Measurements from ENCODE around the gene RRM2. TPM values are rescaled to one million over a fixed set of nuclear protein-coding genes. Genes with fewer than 3 reads are reported as not detected.

RRM2 gene
- total RNA-seq, 1 donor from 2014 or later: 506 TPM

GRCh38 chr2:10148268-10148667 is 25.7 kb downstream of the RRM2 start:
- intact Hi-C loops (cut with micrococcal nuclease): no loop called here

GRCh38 chr2:10149635-10150034 is 27.1 kb downstream of the RRM2 start:
- intact Hi-C loops (cut with micrococcal nuclease): no loop called here

- intact Hi-C loops (cut with micrococcal nuclease): no loop called here
Measured at GRCh38 chr2:10150436-10150835, 27.9 kb downstream of the RRM2 start.

- intact Hi-C loops (cut with micrococcal nuclease): no loop called here
Measured at GRCh38 chr2:10151462-10151861, 28.9 kb downstream of the RRM2 start.

GRCh38 chr2:10157293-10157692 is 34.8 kb downstream of the RRM2 start:
- intact Hi-C loops (cut with micrococcal nuclease): no loop called here

- intact Hi-C loops (cut with micrococcal nuclease): no loop called here
Measured at GRCh38 chr2:10158681-10159080, 36.1 kb downstream of the RRM2 start.

GRCh38 chr2:10159086-10159485 is 36.5 kb downstream of the RRM2 start:
- intact Hi-C loops (cut with micrococcal nuclease): no loop called here

GRCh38 chr2:10159581-10160131 is 37.1 kb downstream of the RRM2 start:
- intact Hi-C loops (cut with micrococcal nuclease): no loop called here

- intact Hi-C loops (cut with micrococcal nuclease): no loop called here
Measured at GRCh38 chr2:10160203-10160955, 37.8 kb downstream of the RRM2 start.

- intact Hi-C loops (cut with micrococcal nuclease): no loop called here
Measured at GRCh38 chr2:10161206-10161931, 38.8 kb downstream of the RRM2 start.

GRCh38 chr2:10161961-10162441 is 39.5 kb downstream of the RRM2 start:
- intact Hi-C loops (cut with micrococcal nuclease): no loop called here

GRCh38 chr2:10162586-10163497 is 40.3 kb downstream of the RRM2 start:
- intact Hi-C loops (cut with micrococcal nuclease): no loop called here

- intact Hi-C loops (cut with micrococcal nuclease): no loop called here
Measured at GRCh38 chr2:10163498-10164486, 41.3 kb downstream of the RRM2 start.

GRCh38 chr2:10164601-10165000 is 42.1 kb downstream of the RRM2 start:
- intact Hi-C loops (cut with micrococcal nuclease): no loop called here

GRCh38 chr2:10165282-10165681 is 42.7 kb downstream of the RRM2 start:
- intact Hi-C loops (cut with micrococcal nuclease): no loop called here

GRCh38 chr2:10165861-10166675 is 43.5 kb downstream of the RRM2 start:
- intact Hi-C loops (cut with micrococcal nuclease): no loop called here

- intact Hi-C loops (cut with micrococcal nuclease): no loop called here
Measured at GRCh38 chr2:10166676-10167292, 44.2 kb downstream of the RRM2 start.

GRCh38 chr2:10167316-10167715 is 44.8 kb downstream of the RRM2 start:
- intact Hi-C loops (cut with micrococcal nuclease): no loop called here

GRCh38 chr2:10168221-10168620 is 45.7 kb downstream of the RRM2 start:
- intact Hi-C loops (cut with micrococcal nuclease): no loop called here
